Uterus (tissue), 2 donors: ENCODE data around the gene CCDC124.

Experiments used
- POLR2A ChIP-seq, 2 donors: fragments of 450-650 bp; IDR thresholded peaks; one replicate each; pipeline ENCODE4 v1.6.1; 2016; ENCODE audit warnings: antibody characterized with exemption in 2 of 2, mild to moderate bottlenecking in 1 of 2, moderate library complexity in 1 of 2
- TF ChIP-seq, protein P1 (sequence below), 4 experiments: fragments of 200-600 bp in 2 of 4; fragments of 450-650 bp in 2 of 4; sonication (generic) in 2 of 4; IDR thresholded peaks; one replicate each; pipeline ENCODE4 v1.5.1; 2016 to 2019; ENCODE audit warnings: antibody characterized with exemption in 4 of 4, mild to moderate bottlenecking in 2 of 4, moderate library complexity in 1 of 4

- TF ChIP-seq, protein P1, sequence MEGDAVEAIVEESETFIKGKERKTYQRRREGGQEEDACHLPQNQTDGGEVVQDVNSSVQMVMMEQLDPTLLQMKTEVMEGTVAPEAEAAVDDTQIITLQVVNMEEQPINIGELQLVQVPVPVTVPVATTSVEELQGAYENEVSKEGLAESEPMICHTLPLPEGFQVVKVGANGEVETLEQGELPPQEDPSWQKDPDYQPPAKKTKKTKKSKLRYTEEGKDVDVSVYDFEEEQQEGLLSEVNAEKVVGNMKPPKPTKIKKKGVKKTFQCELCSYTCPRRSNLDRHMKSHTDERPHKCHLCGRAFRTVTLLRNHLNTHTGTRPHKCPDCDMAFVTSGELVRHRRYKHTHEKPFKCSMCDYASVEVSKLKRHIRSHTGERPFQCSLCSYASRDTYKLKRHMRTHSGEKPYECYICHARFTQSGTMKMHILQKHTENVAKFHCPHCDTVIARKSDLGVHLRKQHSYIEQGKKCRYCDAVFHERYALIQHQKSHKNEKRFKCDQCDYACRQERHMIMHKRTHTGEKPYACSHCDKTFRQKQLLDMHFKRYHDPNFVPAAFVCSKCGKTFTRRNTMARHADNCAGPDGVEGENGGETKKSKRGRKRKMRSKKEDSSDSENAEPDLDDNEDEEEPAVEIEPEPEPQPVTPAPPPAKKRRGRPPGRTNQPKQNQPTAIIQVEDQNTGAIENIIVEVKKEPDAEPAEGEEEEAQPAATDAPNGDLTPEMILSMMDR (IDR thresholded peaks at IDR 0.05), result no peak
- TF ChIP-seq POLR2A (IDR thresholded peaks at IDR 0.05), result no peak
Observed at GRCh38 chr19:17951990-17952976, 19.5 kb downstream of the CCDC124 start.
